HG02870 (cell line): ENCODE data around the gene WDR91.

Source experiments
- ATAC-seq: cut with Tn5 transposase; IDR thresholded peaks from one replicate; pipeline ENCODE4 v1.9.1; 2021; ENCODE audit warnings: mild to moderate bottlenecking, moderate library complexity; ENCODE audit not compliant: unreplicated experiment

WDR91 gene

GRCh38 chr7:135164357-135165061 is 46.8 kb downstream of the WDR91 start:
- no peak for ATAC-seq

DNA sequence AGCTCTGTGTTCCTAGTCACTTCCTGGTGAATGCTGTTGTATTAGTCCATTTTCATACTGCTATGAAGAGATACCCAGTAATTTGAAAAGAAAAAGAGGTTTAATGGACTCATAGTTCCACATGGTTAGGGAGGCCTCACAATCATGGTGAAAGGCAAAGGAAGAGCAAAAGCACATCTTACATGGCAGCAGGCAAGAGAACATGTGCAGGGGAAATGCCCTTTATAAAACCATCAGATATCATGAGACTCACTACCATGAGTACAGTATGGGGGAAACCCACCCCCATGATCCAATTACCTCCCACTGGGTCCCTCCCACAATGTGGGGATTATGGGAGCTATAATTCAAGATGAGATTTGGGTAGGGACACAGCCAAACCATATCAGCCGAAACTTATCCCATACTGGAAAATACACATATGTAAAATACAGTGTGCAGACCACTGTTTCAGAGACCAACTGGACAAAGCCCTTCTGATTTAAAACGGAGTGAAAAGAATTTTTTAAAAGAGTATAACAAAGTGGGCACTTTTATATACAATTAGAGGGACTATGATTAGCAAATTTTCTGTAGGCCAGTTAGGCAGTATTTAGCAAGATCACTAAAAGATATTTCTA is 48.8 kb downstream of the WDR91 start:
- ATAC-seq = no peak

DNA sequence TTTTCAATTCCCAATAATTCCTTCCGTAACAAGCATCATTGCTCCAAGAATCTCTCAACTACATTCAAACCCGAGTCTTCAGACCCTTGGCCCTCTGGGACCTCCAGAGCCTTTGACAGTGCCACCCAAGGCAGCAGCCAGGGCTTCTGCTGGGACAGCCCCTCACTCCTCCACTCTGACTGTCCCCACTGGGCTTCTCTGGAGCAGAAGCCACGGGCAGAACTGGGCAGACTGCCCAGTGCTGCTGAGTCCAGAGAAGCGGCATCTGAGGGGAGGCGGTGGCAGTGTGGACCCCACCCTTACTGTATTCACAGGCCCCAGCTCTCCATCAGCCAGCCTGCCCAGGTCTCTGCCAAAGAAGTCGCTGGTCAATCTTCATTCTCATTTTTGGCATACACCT is 49.7 kb downstream of the WDR91 start:
- ATAC-seq = no peak

DNA sequence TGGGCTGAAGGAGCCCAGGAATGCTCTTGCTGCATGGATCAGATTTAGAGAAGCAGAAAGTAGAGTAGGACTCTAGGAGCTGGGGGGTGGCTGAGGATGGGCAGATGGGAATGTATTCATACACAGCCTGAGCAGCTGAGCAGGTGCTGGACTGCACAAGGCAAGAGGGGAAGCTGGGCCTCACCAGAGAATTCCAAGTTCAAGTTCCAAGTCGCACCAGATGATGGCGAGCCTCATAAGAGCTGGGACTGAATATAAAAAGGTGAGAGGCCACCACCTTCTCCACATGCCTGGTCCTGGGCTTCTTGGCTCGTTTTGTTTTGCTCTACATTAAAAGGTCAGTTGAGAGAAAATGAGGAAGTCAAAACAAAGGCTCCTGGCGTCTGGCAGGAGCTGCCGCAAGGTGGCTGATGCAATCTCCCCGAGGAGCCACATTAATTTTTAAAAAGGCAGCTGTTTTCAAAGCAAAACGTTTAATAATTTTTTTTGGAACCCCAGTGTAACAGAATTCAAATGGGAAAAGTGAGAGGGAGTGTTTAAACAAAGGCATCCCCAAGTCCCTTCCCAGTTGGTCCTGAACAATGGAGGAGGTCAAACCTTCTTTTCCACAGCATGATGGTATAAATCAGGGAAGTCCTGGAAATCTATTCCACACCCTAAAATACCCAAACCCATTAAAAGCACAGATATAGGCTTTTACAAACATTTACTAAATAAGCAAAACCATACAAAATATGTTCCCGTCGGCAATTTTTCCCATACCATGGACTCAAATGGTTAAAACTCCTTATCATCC is 50.3 kb downstream of the WDR91 start:
- no peak for ATAC-seq

GRCh38 chr7:135160098-135160857 is 51.0 kb downstream of the WDR91 start:
- no peak for ATAC-seq

DNA sequence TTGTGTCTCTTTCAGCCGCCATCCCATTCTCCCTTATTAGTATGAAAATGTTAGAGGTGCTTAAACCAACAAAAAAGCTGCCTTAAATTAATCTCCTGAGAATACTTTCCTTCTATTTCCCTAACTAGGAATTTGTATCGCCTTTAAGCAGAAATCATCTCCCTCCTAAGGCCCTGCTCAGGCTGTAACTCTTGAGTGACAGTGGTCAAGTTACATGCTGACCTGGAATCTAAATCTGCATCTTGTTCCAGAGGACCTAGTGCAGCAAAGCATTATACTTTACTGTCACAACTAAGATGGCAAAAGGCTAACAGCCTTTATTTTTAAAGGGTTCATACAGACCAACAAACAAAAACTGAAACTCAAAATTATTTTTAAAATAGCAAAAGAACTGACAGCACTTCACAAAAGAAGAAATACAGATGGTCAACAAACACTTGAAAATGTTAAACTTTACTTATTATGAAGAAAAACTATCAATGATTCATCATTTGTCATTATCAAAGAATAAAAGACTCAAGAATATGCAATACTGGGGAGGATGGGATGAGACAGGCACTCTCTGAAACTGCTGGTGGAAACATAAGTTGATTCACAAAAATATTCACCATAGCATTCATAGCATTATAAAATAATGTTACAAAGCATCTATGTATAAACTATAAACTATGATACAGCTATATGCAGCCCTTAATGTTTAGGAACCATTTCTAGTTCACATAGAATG is 51.8 kb downstream of the WDR91 start:
- no peak for ATAC-seq

GRCh38 chr7:135158874-135159273 is 52.5 kb downstream of the WDR91 start:
- ATAC-seq = no peak

DNA sequence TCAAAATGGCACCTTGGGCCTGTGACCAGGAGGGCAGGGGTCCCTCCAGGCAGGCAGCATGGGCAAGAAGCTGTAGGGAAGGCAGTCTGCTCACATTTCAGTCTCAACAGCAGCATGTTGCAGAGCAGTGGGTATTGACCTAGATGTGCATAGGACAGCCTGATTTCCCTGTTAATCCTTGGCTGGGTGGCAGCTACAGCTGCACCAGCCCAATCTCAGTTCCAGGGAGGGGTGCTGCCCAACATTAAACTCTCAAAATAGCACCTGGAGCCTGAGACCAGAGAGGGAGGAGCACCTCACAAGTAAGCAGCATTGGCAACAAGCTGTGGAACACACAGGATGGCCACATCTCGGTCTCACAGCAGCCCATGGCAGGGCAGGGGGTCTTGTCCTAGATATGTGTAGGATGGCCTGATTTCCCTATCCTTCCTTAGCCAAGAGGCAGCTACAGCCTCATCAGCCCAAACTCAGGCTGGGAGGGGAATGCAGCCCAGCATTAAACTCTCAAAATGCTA is 53.1 kb downstream of the WDR91 start:
- no peak for ATAC-seq

DNA sequence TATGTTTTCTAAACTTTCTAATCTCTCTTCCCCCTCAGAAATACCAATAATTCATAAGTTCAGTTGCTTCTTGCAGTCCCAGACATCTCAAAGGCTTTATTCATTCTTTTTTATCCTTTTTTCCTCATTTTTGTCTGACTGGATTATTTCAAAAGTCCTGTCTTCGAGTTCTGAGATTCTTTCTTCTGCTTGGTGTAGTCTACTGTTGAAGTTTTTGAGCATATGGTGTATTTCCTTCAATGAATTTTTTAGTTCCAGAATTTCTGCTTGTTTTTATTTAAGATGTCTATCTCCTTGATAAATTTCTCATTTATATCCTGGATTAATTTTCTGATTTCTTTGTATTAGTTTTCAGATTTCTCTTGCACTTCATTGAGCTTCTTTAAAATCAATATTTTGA is 55.0 kb downstream of the WDR91 start:
- ATAC-seq = no peak

GRCh38 chr7:135154734-135155133 is 56.6 kb downstream of the WDR91 start:
- no peak for ATAC-seq

DNA sequence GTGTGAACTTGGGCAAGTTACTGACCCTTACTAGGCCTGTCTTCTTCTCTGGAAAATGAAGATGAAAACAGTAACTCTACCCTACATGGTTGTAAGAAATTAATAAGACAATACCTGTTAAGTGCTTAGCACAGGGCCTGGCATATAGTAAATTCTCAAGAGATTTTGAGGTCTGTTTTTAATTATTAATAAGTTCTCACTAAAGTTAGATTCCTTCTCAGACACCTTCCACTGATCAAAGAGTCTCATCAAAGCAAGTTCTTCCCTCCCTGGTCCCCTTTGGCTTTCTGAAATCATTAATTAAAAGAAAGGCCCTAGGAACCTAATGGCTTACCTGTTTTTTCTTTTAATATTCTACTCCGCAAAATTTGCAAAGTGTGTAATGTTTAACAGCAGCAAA is 58.9 kb downstream of the WDR91 start:
- no peak for ATAC-seq

DNA sequence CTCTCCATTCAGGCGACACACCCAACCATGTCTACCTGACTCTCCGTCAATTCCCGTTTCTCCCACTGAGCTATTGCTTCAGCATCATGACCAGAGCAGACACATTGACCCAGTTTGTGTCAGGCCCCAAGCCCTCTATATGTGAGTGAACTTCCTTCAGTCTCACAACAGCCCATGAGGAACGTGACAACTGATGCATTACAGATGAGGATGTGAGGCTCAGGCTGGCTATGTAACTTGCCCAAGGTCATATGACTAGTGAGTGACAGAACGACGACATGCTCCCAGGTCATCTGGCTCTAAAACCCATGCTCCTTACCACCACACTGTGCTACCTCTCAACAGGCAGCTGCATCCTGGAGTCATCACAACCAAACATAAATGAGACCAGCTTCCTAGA is 59.8 kb downstream of the WDR91 start:
- ATAC-seq = no peak

DNA sequence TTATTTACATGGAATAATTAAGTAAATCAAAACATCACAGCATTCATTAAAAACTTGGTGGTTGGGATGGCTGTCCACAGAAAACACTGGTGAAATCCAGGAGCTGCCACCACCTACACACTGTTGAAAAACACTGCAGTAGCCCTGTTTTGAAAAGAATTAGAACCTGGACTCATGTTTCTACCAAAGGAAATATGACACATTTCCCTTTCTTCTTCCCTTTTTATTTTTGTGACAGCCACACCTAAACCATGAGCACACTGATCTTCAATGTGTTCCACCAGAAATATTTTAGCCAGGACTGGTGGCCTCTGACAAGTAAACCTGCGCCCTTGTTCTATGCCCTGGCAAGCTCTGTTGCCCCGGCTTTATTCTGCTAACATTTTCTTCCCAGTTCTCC is 60.2 kb downstream of the WDR91 start:
- ATAC-seq = no peak

GRCh38 chr7:135150072-135150782 is 61.1 kb downstream of the WDR91 start:
- ATAC-seq = no peak

DNA sequence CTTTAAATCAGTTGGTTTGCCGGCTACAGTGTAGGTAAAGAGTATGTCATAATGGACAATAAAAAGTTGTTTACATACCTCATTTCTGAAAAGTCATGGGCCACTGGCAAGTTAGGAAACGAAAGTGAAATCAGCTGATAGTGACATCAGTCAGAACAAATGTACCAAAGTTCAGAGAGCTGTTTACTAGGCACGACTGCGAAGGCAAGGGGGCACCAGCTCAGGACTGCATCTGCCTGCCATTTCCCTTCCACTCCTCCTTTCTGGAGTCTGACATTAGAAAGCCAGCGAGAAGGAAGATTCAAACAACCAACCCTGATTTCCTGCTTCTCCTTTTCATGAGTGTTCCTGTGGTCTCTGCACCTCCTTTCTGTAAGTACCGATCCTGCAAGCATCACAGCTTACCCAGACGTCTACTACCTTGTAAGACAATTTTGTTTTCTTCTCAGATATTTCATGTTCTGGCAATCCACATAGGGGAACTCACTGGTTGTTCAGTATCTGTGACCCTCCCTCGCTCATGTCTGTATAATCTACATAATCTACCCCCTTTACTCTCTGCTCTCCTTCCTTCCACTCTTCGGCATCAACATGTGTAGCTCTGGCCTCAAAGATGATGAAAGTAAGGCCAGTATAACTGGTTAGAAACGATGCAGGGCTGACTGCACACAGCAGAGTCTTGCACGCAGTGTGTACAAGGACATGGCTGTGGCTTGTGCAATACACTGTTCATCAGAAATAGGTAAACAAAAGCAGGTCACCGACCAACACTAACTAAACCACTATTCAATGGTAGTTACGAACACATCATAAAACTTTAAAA is 63.2 kb downstream of the WDR91 start, which contains the start of gene TMEM140:
TSS of gene TMEM140 (plus strand) at position 174 of the 823 bp plus-strand sequence. CDS start 16,370 bp downstream, outside the sequence.
- ATAC-seq = peak; percentile 60

DNA sequence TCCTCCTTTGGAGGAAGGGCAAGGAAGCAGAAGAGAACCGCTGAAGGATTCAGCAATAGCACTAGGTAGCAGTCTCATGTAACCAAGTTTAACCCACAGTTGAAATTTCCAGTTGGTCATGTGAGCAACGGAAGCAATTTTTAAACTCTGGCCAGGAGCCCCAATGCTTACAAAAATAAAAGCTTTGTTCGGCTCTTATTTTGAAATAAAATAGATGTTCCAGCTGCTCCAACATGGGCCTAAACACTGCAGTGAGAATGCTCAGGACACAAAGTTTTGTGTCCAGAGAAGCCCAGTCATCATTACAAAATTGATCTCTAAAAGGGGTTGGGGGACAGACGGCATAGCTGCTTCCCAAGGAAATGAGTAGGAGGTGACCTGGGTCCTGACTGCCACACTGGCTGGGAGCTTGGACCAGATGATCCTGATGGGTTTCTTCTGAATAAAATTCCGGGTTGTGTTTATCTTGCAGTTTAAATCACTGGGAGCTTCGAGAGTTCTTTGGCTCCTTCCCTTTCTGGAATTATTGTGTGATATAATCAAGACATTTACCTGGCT is 63.9 kb downstream of the WDR91 start:
- ATAC-seq = no peak

DNA sequence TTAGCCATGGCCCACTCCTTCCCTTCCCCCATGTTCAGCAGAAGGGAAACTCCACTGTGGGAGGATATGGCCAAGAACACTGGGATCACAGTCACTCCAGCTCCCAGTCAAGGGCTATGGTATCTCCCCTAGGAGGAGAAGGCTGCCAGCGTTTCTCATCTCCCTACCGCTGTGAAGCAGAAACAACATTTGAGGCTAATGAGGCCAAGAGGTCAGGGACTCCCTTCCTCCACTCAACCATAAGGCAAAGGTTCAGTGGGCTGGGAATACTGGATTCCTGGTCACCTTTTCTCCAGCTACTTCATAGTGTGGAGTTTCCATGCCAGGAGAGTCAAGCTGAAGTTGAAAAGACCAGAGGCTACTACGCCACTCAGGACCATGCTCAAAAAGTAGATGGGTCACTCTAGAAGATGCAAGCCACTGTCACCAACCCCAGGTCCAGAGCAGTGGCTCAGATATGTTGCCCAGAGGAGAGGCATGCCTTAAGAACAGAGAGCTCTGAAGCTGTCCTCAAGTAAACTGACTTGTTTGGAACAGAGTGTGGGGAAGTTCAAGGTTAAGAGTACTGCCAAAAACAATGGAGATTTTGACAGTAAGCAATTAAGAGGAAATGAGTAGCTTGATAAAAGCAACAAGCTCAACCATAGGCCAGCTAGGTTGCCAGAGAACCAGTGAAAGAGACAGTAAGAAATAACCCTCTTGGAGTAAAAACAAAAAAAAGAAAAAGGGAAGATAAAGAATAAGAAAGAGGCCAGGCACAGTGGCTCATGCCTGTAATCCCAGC is 67.2 kb downstream of the WDR91 start:
- no peak for ATAC-seq
